OCI-LY3 (cell line): Measurements from ENCODE around the gene GALNTL6.

ENCODE experiments used
- CTCF ChIP-seq: fragments of 200-600, 300-600 bp; sonication (generic); IDR thresholded peaks from 2 replicates; pipeline ENCODE4 v1.5.1; 2014; ENCODE audit warnings: antibody characterized with exemption, low read length, low read depth
- EZH2phosphoT487 ChIP-seq: fragments of 200-600 bp; shearing (Covaris generic); IDR thresholded peaks from 2 replicates; pipeline ENCODE4 v1.6.1; 2018; ENCODE audit warnings: antibody characterized with exemption, mixed run types, low read depth

GRCh38 chr4:171846893-171847292 is 33.7 kb downstream of the GALNTL6 start:
- TF ChIP-seq CTCF (no peak), EZH2phosphoT487 (no peak)
